ENCODE results near the gene USP15. TPM values are rescaled to one million over a fixed set of nuclear protein-coding genes. Genes with fewer than 3 reads are reported as not detected.

The USP15 gene
- total RNA-seq, 6 experiments from 2014 or later = 32.4 to 60.5 (median 37.9) TPM

DNA sequence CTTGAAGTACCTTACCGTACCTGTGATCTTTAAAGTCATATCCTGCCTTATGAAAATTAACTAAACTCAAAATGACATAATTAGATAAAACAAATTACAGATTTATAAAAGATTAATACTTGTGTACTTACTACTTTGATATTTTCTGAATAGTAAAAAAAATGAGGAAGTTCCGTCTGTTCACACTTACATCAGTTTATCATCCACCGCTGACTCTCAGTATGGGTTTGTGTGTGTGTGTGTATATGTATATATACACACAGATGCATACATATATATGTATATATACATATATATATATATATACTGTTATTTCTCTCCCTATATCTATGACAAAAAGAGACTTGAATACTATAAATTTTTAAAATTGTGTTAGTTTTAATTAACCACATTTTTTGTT lies 141.4 kb downstream of the USP15 start:
- TF ChIP-seq, protein P1, sequence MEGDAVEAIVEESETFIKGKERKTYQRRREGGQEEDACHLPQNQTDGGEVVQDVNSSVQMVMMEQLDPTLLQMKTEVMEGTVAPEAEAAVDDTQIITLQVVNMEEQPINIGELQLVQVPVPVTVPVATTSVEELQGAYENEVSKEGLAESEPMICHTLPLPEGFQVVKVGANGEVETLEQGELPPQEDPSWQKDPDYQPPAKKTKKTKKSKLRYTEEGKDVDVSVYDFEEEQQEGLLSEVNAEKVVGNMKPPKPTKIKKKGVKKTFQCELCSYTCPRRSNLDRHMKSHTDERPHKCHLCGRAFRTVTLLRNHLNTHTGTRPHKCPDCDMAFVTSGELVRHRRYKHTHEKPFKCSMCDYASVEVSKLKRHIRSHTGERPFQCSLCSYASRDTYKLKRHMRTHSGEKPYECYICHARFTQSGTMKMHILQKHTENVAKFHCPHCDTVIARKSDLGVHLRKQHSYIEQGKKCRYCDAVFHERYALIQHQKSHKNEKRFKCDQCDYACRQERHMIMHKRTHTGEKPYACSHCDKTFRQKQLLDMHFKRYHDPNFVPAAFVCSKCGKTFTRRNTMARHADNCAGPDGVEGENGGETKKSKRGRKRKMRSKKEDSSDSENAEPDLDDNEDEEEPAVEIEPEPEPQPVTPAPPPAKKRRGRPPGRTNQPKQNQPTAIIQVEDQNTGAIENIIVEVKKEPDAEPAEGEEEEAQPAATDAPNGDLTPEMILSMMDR (IDR thresholded peaks at IDR 0.05) = no peak
- TF ChIP-seq POLR2A (IDR thresholded peaks at IDR 0.05) = no peak
- Histone ChIP-seq H3K27me3 (no peaks in the 10 kb centered on the region), H3K27ac (no peak overlapping the region), H3K4me1 (no peaks in the 10 kb centered on the region), H3K4me3 (no peak overlapping the region), H3K9me3 (no peaks in the 10 kb centered on the region), H3K36me3 (peaks cover 0 to 47% (median 13%) of the 10 kb centered on the region in 4 donors)
- intact Hi-C loops (cut with DNase I) = no loop called here
- 72% methylated on average over 3 of the region's 3 CpGs for WGBS (ENCODE audit: insufficient coverage, low coverage, low lambda C conversion rate, missing lambda C conversion rate)
- no peak for DNase-seq
- ATAC-seq = no peak

DNA sequence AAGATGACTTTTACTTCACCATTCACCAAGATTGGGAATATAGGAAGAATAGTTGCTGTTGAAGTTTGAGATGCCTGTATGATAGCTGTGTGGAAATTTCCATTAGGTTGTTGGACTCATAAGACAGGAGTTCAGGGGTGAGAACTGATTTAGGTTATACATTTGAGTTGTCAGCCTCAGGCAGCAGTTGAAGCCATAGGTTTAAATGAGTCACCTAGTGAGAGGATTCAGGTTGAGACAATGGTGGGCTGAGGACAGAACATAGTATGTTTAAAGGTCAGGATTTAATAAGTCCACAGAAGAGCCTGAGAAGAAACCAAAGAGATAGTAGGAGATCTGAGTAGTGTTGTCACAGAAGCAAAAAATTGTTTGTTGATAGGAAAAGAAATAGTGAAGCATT lies 142.8 kb downstream of the USP15 start:
- Histone ChIP-seq H3K4me3 (no peak overlapping the region), H3K4me1 (no peaks in the 10 kb centered on the region), H3K27me3 (no peaks in the 10 kb centered on the region), H3K27ac (no peak overlapping the region), H3K9me3 (no peaks in the 10 kb centered on the region), H3K36me3 (peaks cover 0 to 38% (median 10%) of the 10 kb centered on the region in 4 donors)
- ATAC-seq = no peak
- no peak for DNase-seq
- intact Hi-C loops (cut with DNase I) = no loop called here
- TF ChIP-seq, protein P1 (IDR thresholded peaks at IDR 0.05) = no peak
- no peak for TF ChIP-seq POLR2A (IDR thresholded peaks at IDR 0.05)

DNA sequence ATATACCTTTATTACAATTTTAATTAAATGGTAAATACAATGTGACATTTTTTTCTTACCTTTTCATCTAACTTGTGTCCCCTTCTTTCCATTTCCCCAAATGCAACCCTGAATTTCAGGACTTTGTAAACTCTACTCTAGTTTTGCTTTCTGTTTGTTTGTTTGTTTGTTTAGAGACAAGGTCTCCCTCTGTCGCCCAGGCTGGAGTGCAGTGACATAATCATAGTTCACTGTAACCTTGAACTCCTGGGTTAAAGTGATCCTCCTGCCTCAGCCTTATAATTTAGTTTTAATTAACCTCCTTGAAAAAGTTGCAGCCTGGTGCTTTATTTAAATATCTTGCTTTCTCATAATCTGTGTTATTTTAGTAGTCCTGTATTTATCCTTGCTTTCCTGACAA lies 147.4 kb downstream of the USP15 start:
- 31% methylated on average over 1 of the region's 1 CpG for WGBS (ENCODE audit: insufficient coverage, low coverage, low lambda C conversion rate, missing lambda C conversion rate)
- intact Hi-C loops (cut with DNase I) = no loop called here
- H3K4me3 ChIP-seq = no peak overlapping the region
- peak overlapping the region in 1 of 3 donors; percentile 16 for H3K27ac ChIP-seq
- H3K4me1 ChIP-seq = no peaks in the 10 kb centered on the region
- TF ChIP-seq POLR2A (IDR thresholded peaks at IDR 0.05) = no peak
- TF ChIP-seq, protein P1 (IDR thresholded peaks at IDR 0.05) = no peak
- H3K36me3 ChIP-seq = peaks cover 0 to 15% (median 6%) of the 10 kb centered on the region in 4 donors
- no peaks in the 10 kb centered on the region for H3K27me3 ChIP-seq
- DNase-seq (no peak), ATAC-seq (peak; percentile 43 to 72 (median 61))
- no peaks in the 10 kb centered on the region for H3K9me3 ChIP-seq

DNA sequence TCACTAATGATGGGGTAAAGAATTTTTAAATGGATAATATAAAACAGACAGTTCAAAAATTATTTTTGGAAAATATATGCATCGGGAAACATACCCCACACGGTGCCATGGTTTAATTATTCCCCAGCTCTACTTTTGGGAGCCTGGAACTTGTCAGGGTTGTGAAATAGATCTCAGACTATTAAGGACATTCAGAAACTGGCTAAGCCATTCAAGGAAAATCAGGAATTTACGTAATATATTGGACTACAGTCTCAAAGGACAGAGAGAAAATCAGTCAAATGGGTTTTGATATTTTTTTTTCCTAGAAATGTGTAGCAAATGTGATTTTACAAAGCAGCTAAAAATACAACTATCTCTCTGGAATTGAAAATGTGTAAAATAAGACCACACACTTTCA lies 148.9 kb downstream of the USP15 start:
- Histone ChIP-seq H3K27me3 (no peaks in the 10 kb centered on the region), H3K27ac (no peak overlapping the region), H3K4me1 (no peaks in the 10 kb centered on the region), H3K9me3 (no peaks in the 10 kb centered on the region), H3K36me3 (peaks cover 0 to 13% (median 2%) of the 10 kb centered on the region in 4 donors), H3K4me3 (no peak overlapping the region)
- intact Hi-C loops (cut with DNase I) = no loop called here
- no peak for DNase-seq
- TF ChIP-seq, protein P1 (IDR thresholded peaks at IDR 0.05) = no peak
- TF ChIP-seq POLR2A (IDR thresholded peaks at IDR 0.05) = no peak
- WGBS (ENCODE audit: insufficient coverage, low coverage, low lambda C conversion rate, missing lambda C conversion rate) = 36% methylated on average over 3 of the region's 3 CpGs
- peak in 2 of 4 donors; percentile 53 to 70 for ATAC-seq

DNA sequence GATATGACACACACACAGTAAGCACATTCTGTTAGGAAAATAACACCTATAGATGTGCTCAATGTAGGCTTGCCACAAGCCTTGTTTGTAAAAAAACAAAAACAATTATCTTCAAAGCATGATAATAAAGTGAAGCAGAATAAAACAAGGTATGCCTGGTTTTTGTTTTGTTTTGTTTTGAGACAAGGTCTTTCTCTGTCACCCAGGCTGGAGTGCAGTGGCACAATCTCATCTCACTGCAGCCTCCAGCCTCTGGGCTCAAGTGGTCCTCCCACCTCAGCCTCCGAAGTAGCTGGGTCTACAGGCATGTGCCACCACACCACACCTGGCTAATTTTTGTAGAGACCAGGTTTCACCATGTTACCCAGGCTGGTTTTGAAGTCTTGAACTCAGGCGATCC lies 154.0 kb downstream of the USP15 start:
- no peak overlapping the region for H3K4me3 ChIP-seq
- TF ChIP-seq POLR2A (IDR thresholded peaks at IDR 0.05) = no peak
- TF ChIP-seq, protein P1 (IDR thresholded peaks at IDR 0.05) = no peak
- no peak overlapping the region for H3K27ac ChIP-seq
- no peak for DNase-seq
- intact Hi-C loops (cut with DNase I) = no loop called here
- no peaks in the 10 kb centered on the region for H3K4me1 ChIP-seq
- no peaks in the 10 kb centered on the region for H3K27me3 ChIP-seq
- no peak for ATAC-seq
- peaks cover 0 to 7% (median 0%) of the 10 kb centered on the region in 4 donors for H3K9me3 ChIP-seq
- H3K36me3 ChIP-seq = no peaks in the 10 kb centered on the region
- 100% methylated on average over 2 of the region's 2 CpGs for WGBS (ENCODE audit: insufficient coverage, low coverage, low lambda C conversion rate, missing lambda C conversion rate)
